DOHH2 (cell line): ENCODE data around the gene ACSM4.

Source experiments
- H3F3A ChIP-seq: fragments of 200-600 bp; sonication (generic), shearing (Covaris generic); 2 replicates; pipeline ENCODE4 v1.6.0; 2016; ENCODE audit warnings: antibody characterized with exemption, mild to moderate bottlenecking; ENCODE audit not compliant: control insufficient read depth, insufficient read depth
- H3K27ac ChIP-seq: fragments of 200-600 bp; sonication (generic); 2 replicates; pipeline ENCODE4 v1.5.1; 2014; ENCODE audit warnings: low read depth, mild to moderate bottlenecking, low read length, moderate library complexity
- H3K27me3 ChIP-seq: fragments of 200-600 bp; sonication (generic); 2 replicates; pipeline ENCODE4 v1.6.1; 2014; ENCODE audit warnings: mild to moderate bottlenecking, low read length, mixed read lengths; ENCODE audit not compliant: control insufficient read depth
- H3K36me3 ChIP-seq: fragments of 200-600 bp; sonication (generic); 2 replicates; pipeline ENCODE4 v1.6.1; 2014; ENCODE audit warnings: mild to moderate bottlenecking, low read length, moderate library complexity, mixed read lengths; ENCODE audit not compliant: control insufficient read depth
- H3K4me1 ChIP-seq: fragments of 200-600 bp; sonication (generic); 2 replicates; pipeline ENCODE4 v1.6.1; 2014; ENCODE audit warnings: mild to moderate bottlenecking, low read length, mixed read lengths; ENCODE audit not compliant: control insufficient read depth
- H3K4me2 ChIP-seq: fragments of 200-600 bp; sonication (generic); 2 replicates; pipeline ENCODE4 v1.6.0; 2014; ENCODE audit warnings: mild to moderate bottlenecking, low read length, moderate library complexity
- H3K4me3 ChIP-seq: fragments of 200-600 bp; sonication (generic); 2 replicates; pipeline ENCODE4 v1.5.1; 2014; ENCODE audit warnings: mild to moderate bottlenecking, low read length, mixed read lengths
- H3K79me2 ChIP-seq: fragments of 200-600 bp; sonication (generic); 2 replicates; pipeline ENCODE4 v1.6.1; 2014; ENCODE audit warnings: mild to moderate bottlenecking, low read length, mixed read lengths; ENCODE audit not compliant: control insufficient read depth
- H3K9me2 ChIP-seq: fragments of 200-600 bp; sonication (generic); replicated peaks from 2 replicates; pipeline ENCODE4 v1.6.1; 2014; ENCODE audit warnings: mild to moderate bottlenecking, low read length, mixed read lengths; ENCODE audit not compliant: control insufficient read depth
- H3K9me3 ChIP-seq: fragments of 200-600 bp; sonication (generic); 2 replicates; pipeline ENCODE4 v1.6.1; 2014; ENCODE audit warnings: antibody characterized with exemption, low read length, mixed read lengths; ENCODE audit not compliant: control insufficient read depth, insufficient read depth
- H4K20me1 ChIP-seq: fragments of 200-600 bp; sonication (generic); 2 replicates; pipeline ENCODE4 v1.6.0; 2014; ENCODE audit warnings: low read depth, mild to moderate bottlenecking, antibody characterized with exemption, low read length, moderate library complexity; ENCODE audit not compliant: control insufficient read depth, insufficient read depth
- CTCF ChIP-seq: fragments of 200-600 bp; sonication (generic); IDR thresholded peaks from one replicate; pipeline ENCODE4 v1.5.1; 2014; ENCODE audit warnings: antibody characterized with exemption, mild to moderate bottlenecking, low read depth, low read length; ENCODE audit not compliant: poor library complexity, severe bottlenecking
- EZH2phosphoT487 ChIP-seq: fragments of 200-600 bp; sonication (generic); IDR thresholded peaks from 2 replicates; pipeline ENCODE4 v1.6.1; 2017; ENCODE audit warnings: borderline replicate concordance, mild to moderate bottlenecking, antibody characterized with exemption, low read length, moderate library complexity, mixed read lengths

Gene ACSM4

GRCh38 chr12:7373226-7373625 is 69.4 kb downstream of the ACSM4 start:
- Histone ChIP-seq H3K27ac (no peak overlapping the region), H4K20me1 (no peaks in the 10 kb centered on the region), H3K4me3 (no peak overlapping the region)

GRCh38 chr12:7374423-7375144 is 70.7 kb downstream of the ACSM4 start:
- no peak overlapping the region for H3K4me2 ChIP-seq
- H3K36me3 ChIP-seq: no peaks in the 10 kb centered on the region
- no peaks in the 10 kb centered on the region for H3K9me3 ChIP-seq
- H3K4me3 ChIP-seq: no peak overlapping the region
- H3K4me1 ChIP-seq: no peaks in the 10 kb centered on the region
- H3F3A ChIP-seq: no peaks in the 10 kb centered on the region
- no peaks in the 10 kb centered on the region for H3K9me2 ChIP-seq
- no peaks in the 10 kb centered on the region for H3K79me2 ChIP-seq
- no peaks in the 10 kb centered on the region for H4K20me1 ChIP-seq
- no peak overlapping the region for H3K27ac ChIP-seq
- TF ChIP-seq EZH2phosphoT487 (no peak), CTCF (peak; percentile 64)
- no peaks in the 10 kb centered on the region for H3K27me3 ChIP-seq

More at GRCh38 chr12:7373226-7373625, 69.4 kb downstream of the ACSM4 start:
- no peak for TF ChIP-seq EZH2phosphoT487
- TF ChIP-seq CTCF: no peak
- no peak overlapping the region for H3K4me2 ChIP-seq
- no peaks in the 10 kb centered on the region for H3K4me1 ChIP-seq
- H3K27me3 ChIP-seq: no peaks in the 10 kb centered on the region
- H3K9me3 ChIP-seq: no peaks in the 10 kb centered on the region
- no peaks in the 10 kb centered on the region for H3K79me2 ChIP-seq
- H3K9me2 ChIP-seq: no peaks in the 10 kb centered on the region
- H3K36me3 ChIP-seq: no peaks in the 10 kb centered on the region
- H3F3A ChIP-seq: no peaks in the 10 kb centered on the region

GRCh38 chr12:7375145-7375543 is 71.3 kb downstream of the ACSM4 start:
- no peaks in the 10 kb centered on the region for H3K36me3 ChIP-seq
- no peaks in the 10 kb centered on the region for H4K20me1 ChIP-seq
- H3K79me2 ChIP-seq: no peaks in the 10 kb centered on the region
- TF ChIP-seq CTCF: no peak
- H3K9me3 ChIP-seq: no peaks in the 10 kb centered on the region
- H3K4me2 ChIP-seq: no peak overlapping the region
- no peak overlapping the region for H3K4me3 ChIP-seq
- no peaks in the 10 kb centered on the region for H3K9me2 ChIP-seq
- H3K4me1 ChIP-seq: no peaks in the 10 kb centered on the region
- H3K27ac ChIP-seq: no peak overlapping the region
- no peaks in the 10 kb centered on the region for H3K27me3 ChIP-seq
- no peaks in the 10 kb centered on the region for H3F3A ChIP-seq
